HepG2 (cell line): Measurements from ENCODE around the gene TUBG1. TPM values are rescaled to one million over a fixed set of nuclear protein-coding genes. Genes with fewer than 3 reads are reported as not detected.

Source experiments
- CC2D1A ChIP-seq: sonication (generic); formaldehyde crosslinking; IDR thresholded peaks from 2 replicates; pipeline ENCODE4 v1.8.1; 2023; ENCODE audit warnings: mild to moderate bottlenecking, missing genetic modification reagents
- HMGXB3 ChIP-seq: sonication (generic); formaldehyde crosslinking; IDR thresholded peaks from 2 replicates; pipeline ENCODE4 v1.4.0; 2020; ENCODE audit warnings: missing genetic modification reagents, borderline replicate concordance
- MXD1 ChIP-seq: sonication (generic); formaldehyde crosslinking; IDR thresholded peaks from 2 replicates; pipeline ENCODE4 v1.4.0; 2020; ENCODE audit warnings: mild to moderate bottlenecking, missing genetic modification reagents
- RFX1 ChIP-seq: fragments of 450-650 bp; IDR thresholded peaks from 2 replicates; pipeline ENCODE4 v1.6.1; 2017
- RNF2 ChIP-seq: fragments of 450-650 bp; conservative IDR thresholded peaks from 2 replicates; pipeline ENCODE4 v1.6.1; 2016; ENCODE audit warnings: low read depth
- SALL2 ChIP-seq: sonication (generic); formaldehyde crosslinking; IDR thresholded peaks from 2 replicates; pipeline ENCODE4 v1.8.1; 2023; ENCODE audit warnings: mild to moderate bottlenecking, missing genetic modification reagents, inconsistent platforms
- SYNCRIP ChIP-seq: fragments of 200-400 bp; formaldehyde crosslinking; IDR thresholded peaks from 2 replicates; pipeline ENCODE4 v1.6.1; 2018; ENCODE audit warnings: mild to moderate bottlenecking, low read depth, low read length; ENCODE audit not compliant: insufficient read depth
- ZNF142 ChIP-seq: sonication (generic); formaldehyde crosslinking; IDR thresholded peaks from 2 replicates; pipeline ENCODE4 v1.4.0; 2020; ENCODE audit warnings: missing genetic modification reagents
- ZNF224 ChIP-seq: sonication (generic); formaldehyde crosslinking; IDR thresholded peaks from 2 replicates; pipeline ENCODE4 v1.5.0; 2020; ENCODE audit warnings: mild to moderate bottlenecking, missing genetic modification reagents
- ZNF317 ChIP-seq: sonication (generic); formaldehyde crosslinking; IDR thresholded peaks from 2 replicates; pipeline ENCODE4 v1.5.0; 2020; ENCODE audit warnings: mild to moderate bottlenecking, missing genetic modification reagents
- ZNF354B ChIP-seq: sonication (generic); formaldehyde crosslinking; IDR thresholded peaks from 2 replicates; pipeline ENCODE4 v1.8.0; 2022; ENCODE audit warnings: mild to moderate bottlenecking, missing genetic modification reagents
- ZNF430 ChIP-seq: sonication (generic); formaldehyde crosslinking; IDR thresholded peaks from 2 replicates; pipeline ENCODE4 v1.9.0; 2021; ENCODE audit warnings: mild to moderate bottlenecking, missing genetic modification reagents
- ZNF644 ChIP-seq: IDR thresholded peaks from 2 replicates; pipeline ENCODE4 v1.6.1; 2016; ENCODE audit warnings: low read depth
- ZNF672 ChIP-seq: sonication (generic); formaldehyde crosslinking; IDR thresholded peaks from 2 replicates; pipeline ENCODE4 v1.8.1; 2022; ENCODE audit warnings: missing genetic modification reagents
- ZNF691 ChIP-seq: sonication (generic); formaldehyde crosslinking; IDR thresholded peaks from 2 replicates; pipeline ENCODE4 v1.4.0; 2020; ENCODE audit warnings: missing genetic modification reagents, low read depth, mild to moderate bottlenecking, borderline replicate concordance
- ZUFSP ChIP-seq: sonication (generic); formaldehyde crosslinking; IDR thresholded peaks from 2 replicates; pipeline ENCODE4 v1.9.0; 2021; ENCODE audit warnings: missing genetic modification reagents, mild to moderate bottlenecking, borderline replicate concordance
- polyA plus RNA-seq, 8 experiments: library from polyadenylated mRNA; depleted of rRNA in 3 of 8; stranded (reverse) in 7 of 8; unstranded in 1 of 8; fragments of >200 nt; fragmentation: Illumina TruSeq in 4 of 8; extraction: Trizol in 4 of 8; gene quantifications; 2 replicates each; pipeline versions ENCODE4 v1.2.1 to v1.2.3, GENCODE V29; 2011 to 2016; ENCODE audit warnings: low read depth in 4 of 8, missing spikeins in 1 of 8, mixed read lengths in 1 of 8; ENCODE audit not compliant: insufficient read depth in 1 of 8
- total RNA-seq, 5 experiments: library from RNA; depleted of rRNA; stranded (reverse); fragments of >200 nt; fragmentation: Illumina TruSeq; extraction: Trizol; gene quantifications; 2 replicates each; pipeline ENCODE4 v1.2.3, GENCODE V29; 2016; ENCODE audit warnings: low read depth in 1 of 5

Gene TUBG1
- total and polyA plus RNA-seq, 2 of the 13 experiments (the other 11 are each of a cell fraction or from before 2014, with no cell fraction given) = 74.1 to 137 TPM

GRCh38 chr17:42566883-42567573 lies 42.5 kb upstream of the TUBG1 start, which contains the start of gene MLX (continued):
- peak; percentile 61; the same call in 1 of the 2 replicates for TF ChIP-seq HMGXB3 (CRISPR knock-in tag)
- no peak; the same call in 1 of the 2 replicates for TF ChIP-seq RNF2
- TF ChIP-seq ZNF317 = peak; percentile 81
- TF ChIP-seq SYNCRIP = no peak
- TF ChIP-seq ZNF644 = no peak
- no peak for TF ChIP-seq ZUFSP (CRISPR knock-in tag)
- peak; percentile 92; the same call in 1 of the 2 replicates for TF ChIP-seq ZNF354B
- TF ChIP-seq ZNF224 = 0 out of 2 replicates have a peak, but pooled peaks have one; percentile 55
- no peak for TF ChIP-seq ZNF691 (CRISPR knock-in tag)
- TF ChIP-seq CC2D1A (CRISPR knock-in tag) = no peak
- no peak for TF ChIP-seq ZNF142 (CRISPR knock-in tag)
- peak; percentile 98 for TF ChIP-seq ZNF430 (CRISPR knock-in tag)
- TF ChIP-seq SALL2 = peak; percentile 47; the same call in 1 of the 2 replicates
- no peak for TF ChIP-seq ZNF672 (CRISPR knock-in tag)
- peak; percentile 95 for TF ChIP-seq MXD1 (CRISPR knock-in tag)
- no peak for TF ChIP-seq RFX1
